K562 (cell line): ENCODE measurements around the gene PSMA4. TPM values are rescaled to one million over a fixed set of nuclear protein-coding genes. Genes with fewer than 3 reads are reported as not detected.

Experiments
- ADNP ChIP-seq: fragments of 200-800 bp; sonication (Bioruptor generic); IDR thresholded peaks from 2 replicates; pipeline ENCODE4 v1.6.1; 2016; ENCODE audit warnings: missing genetic modification characterization, missing compliant biosample characterization
- BHLHE40 ChIP-seq: IDR thresholded peaks from 2 replicates; pipeline ENCODE4 v1.6.1; 2011; ENCODE audit warnings: low read length, improper control_type of control experiment
- CBFA2T3 ChIP-seq: fragments of 450-650 bp; IDR thresholded peaks from 2 replicates; pipeline ENCODE4 v1.6.1; 2017
- CEBPB ChIP-seq: fragments of 450-650 bp; IDR thresholded peaks from 2 replicates; pipeline ENCODE4 v1.6.1; 2016; ENCODE audit warnings: missing genetic modification characterization, missing compliant biosample characterization
- CREB5 ChIP-seq: fragments of 250-450 bp; sonication (Bioruptor Pico); IDR thresholded peaks from 2 replicates; pipeline ENCODE4 v1.5.0; 2020; ENCODE audit warnings: mild to moderate bottlenecking
- ETV6 ChIP-seq, 3 experiments: fragments of 150-350 bp in 1 of 3; sonication (generic) in 1 of 3; formaldehyde crosslinking in 1 of 3; IDR thresholded peaks; 2 replicates each; pipeline versions ENCODE4 v1.6.1 to v1.8.0; 2014 to 2022; ENCODE audit warnings: borderline replicate concordance in 2 of 3, low read depth in 2 of 3, antibody characterized with exemption in 1 of 3, low read length in 1 of 3, mild to moderate bottlenecking in 1 of 3, missing genetic modification reagents in 1 of 3
- HMG20B ChIP-seq: fragments of 250-450 bp; sonication (Bioruptor Pico); IDR thresholded peaks from 2 replicates; pipeline ENCODE4 v1.5.0; 2021; ENCODE audit warnings: mild to moderate bottlenecking
- KAT8 ChIP-seq: fragments of 450-650 bp; IDR thresholded peaks from 2 replicates; pipeline ENCODE4 v1.6.1; 2016; ENCODE audit warnings: low read depth, mild to moderate bottlenecking
- MEF2A ChIP-seq: IDR thresholded peaks from 2 replicates; pipeline ENCODE4 v1.6.1; 2011; ENCODE audit warnings: low read depth, mild to moderate bottlenecking, low read length, moderate library complexity; ENCODE audit not compliant: control insufficient read depth
- NR2C1 ChIP-seq, 2 experiments: fragments of 450-650 bp; IDR thresholded peaks; 2 replicates each; pipeline ENCODE4 v1.6.1; 2017; ENCODE audit warnings: mild to moderate bottlenecking in 2 of 2, antibody characterized with exemption in 1 of 2, inconsistent platforms in 1 of 2, missing compliant biosample characterization in 1 of 2, missing genetic modification characterization in 1 of 2
- PRDM10 ChIP-seq: fragments of 450-650 bp; IDR thresholded peaks from 2 replicates; pipeline ENCODE4 v1.6.1; 2018; ENCODE audit not compliant: partially characterized antibody
- RBM39 ChIP-seq: fragments of 200-400 bp; formaldehyde crosslinking; optimal IDR thresholded peaks from 2 replicates; pipeline ENCODE3; 2018; ENCODE audit warnings: low read depth, low read length
- RFX1 ChIP-seq: fragments of 450-650 bp; IDR thresholded peaks from 2 replicates; pipeline ENCODE4 v1.6.1; 2016; ENCODE audit warnings: mild to moderate bottlenecking, moderate library complexity
- SMARCA5 ChIP-seq: fragments of 450-650 bp; IDR thresholded peaks from 2 replicates; pipeline ENCODE4 v1.6.1; 2016
- SRSF7 ChIP-seq: fragments of 200-400 bp; formaldehyde crosslinking; optimal IDR thresholded peaks from 2 replicates; pipeline ENCODE3; 2017; ENCODE audit warnings: mild to moderate bottlenecking, low read depth, low read length
- TRIM28 ChIP-seq: fragments of 450-650 bp; IDR thresholded peaks from 2 replicates; pipeline ENCODE4 v1.6.1; 2017
- ZBTB1 ChIP-seq: sonication (generic); formaldehyde crosslinking; IDR thresholded peaks from 2 replicates; pipeline ENCODE4 v1.8.1; 2023; ENCODE audit warnings: missing genetic modification reagents, low read depth, mild to moderate bottlenecking, borderline replicate concordance
- ZNF133 ChIP-seq: fragments of 250-450 bp; sonication (Bioruptor Pico); IDR thresholded peaks from 2 replicates; pipeline ENCODE4 v1.4.0; 2020; ENCODE audit warnings: mild to moderate bottlenecking
- ZNF263 ChIP-seq: sonication (generic); formaldehyde crosslinking; IDR thresholded peaks from 2 replicates; pipeline ENCODE4 v1.8.0; 2022; ENCODE audit warnings: mild to moderate bottlenecking, missing genetic modification reagents, borderline replicate concordance
- ZNF282 ChIP-seq: sonication (generic); formaldehyde crosslinking; IDR thresholded peaks from 2 replicates; pipeline ENCODE4 v1.8.1; 2023; ENCODE audit warnings: missing genetic modification reagents
- ZNF57 ChIP-seq: fragments of 450-650 bp; formaldehyde crosslinking; IDR thresholded peaks from 2 replicates; pipeline ENCODE4 v1.4.0; 2020; ENCODE audit warnings: mild to moderate bottlenecking, moderate library complexity
- polyA plus RNA-seq, 8 experiments: library from polyadenylated mRNA; depleted of rRNA in 4 of 8; stranded (reverse) in 5 of 8; unstranded in 3 of 8; fragments of >200 nt; fragmentation: Nextera tagmentation in 2 of 8; fragmentation: Illumina TruSeq in 1 of 8; extraction: Ambion mirVana in 2 of 8; extraction: Trizol in 1 of 8; gene quantifications; 2 replicates each; pipeline versions ENCODE4 v1.2.1 to v1.2.3, GENCODE V29; 2011 to 2014; ENCODE audit warnings: inconsistent platforms in 1 of 8, missing spikeins in 1 of 8
- total RNA-seq, 7 experiments: library from RNA; depleted of rRNA in 6 of 7; stranded (reverse); fragments of >200 nt in 6 of 7; fragmentation: Illumina TruSeq in 2 of 7; extraction: Trizol in 2 of 7; gene quantifications; 2 replicates each; pipeline versions ENCODE4 v1.2.1 to v1.2.3, GENCODE V29; 2011 to 2021; ENCODE audit warnings: low replicate concordance in 1 of 7
- TF ChIP-seq, protein P1 (sequence below): sonication (generic); formaldehyde crosslinking; IDR thresholded peaks from 2 replicates; pipeline ENCODE4 v1.8.0; 2022; ENCODE audit warnings: missing genetic modification reagents, mild to moderate bottlenecking, borderline replicate concordance

Gene PSMA4
- total and polyA plus RNA-seq, 9 of the 15 experiments (the other 6 are each of a cell fraction or from before 2014, with no cell fraction given): 304 to 1,857 (median 666) TPM

- TF ChIP-seq PRDM10 (no peak), KAT8 (no peak), TRIM28 (no peak), CREB5 (CRISPR knock-in tag) (no peak), ZNF133 (CRISPR knock-in tag) (no peak), MEF2A (no peak), ZBTB1 (CRISPR knock-in tag) (no peak), HMG20B (CRISPR knock-in tag) (no peak), ADNP (tag) (no peak), CEBPB (tag) (no peak), RBM39 (no peak), ZNF282 (CRISPR knock-in tag) (no peak), NR2C1 (IDR thresholded peaks at IDR 0.05) (no peak), NR2C1 (tag; IDR thresholded peaks at IDR 0.05) (no peak), RFX1 (no peak), SRSF7 (no peak), ZNF263 (CRISPR knock-in tag) (no peak), ETV6 (IDR thresholded peaks at IDR 0.05; ENCODE audit: borderline replicate concordance in 1 of 2, low read depth in 2 of 2, low read length in 1 of 2) (no peak), ETV6 (CRISPR knock-in tag; IDR thresholded peaks at IDR 0.05; ENCODE audit: borderline replicate concordance) (no peak), CBFA2T3 (peak; percentile 77), ZNF57 (CRISPR knock-in tag) (no peak), SMARCA5 (peak; percentile 60; the same call in 1 of the 2 replicates), BHLHE40 (no peak)
- TF ChIP-seq, protein P1, sequence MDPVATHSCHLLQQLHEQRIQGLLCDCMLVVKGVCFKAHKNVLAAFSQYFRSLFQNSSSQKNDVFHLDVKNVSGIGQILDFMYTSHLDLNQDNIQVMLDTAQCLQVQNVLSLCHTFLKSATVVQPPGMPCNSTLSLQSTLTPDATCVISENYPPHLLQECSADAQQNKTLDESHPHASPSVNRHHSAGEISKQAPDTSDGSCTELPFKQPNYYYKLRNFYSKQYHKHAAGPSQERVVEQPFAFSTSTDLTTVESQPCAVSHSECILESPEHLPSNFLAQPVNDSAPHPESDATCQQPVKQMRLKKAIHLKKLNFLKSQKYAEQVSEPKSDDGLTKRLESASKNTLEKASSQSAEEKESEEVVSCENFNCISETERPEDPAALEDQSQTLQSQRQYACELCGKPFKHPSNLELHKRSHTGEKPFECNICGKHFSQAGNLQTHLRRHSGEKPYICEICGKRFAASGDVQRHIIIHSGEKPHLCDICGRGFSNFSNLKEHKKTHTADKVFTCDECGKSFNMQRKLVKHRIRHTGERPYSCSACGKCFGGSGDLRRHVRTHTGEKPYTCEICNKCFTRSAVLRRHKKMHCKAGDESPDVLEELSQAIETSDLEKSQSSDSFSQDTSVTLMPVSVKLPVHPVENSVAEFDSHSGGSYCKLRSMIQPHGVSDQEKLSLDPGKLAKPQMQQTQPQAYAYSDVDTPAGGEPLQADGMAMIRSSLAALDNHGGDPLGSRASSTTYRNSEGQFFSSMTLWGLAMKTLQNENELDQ (CRISPR knock-in tag): no peak
Measured at GRCh38 chr15:78565097-78565950, 25.1 kb downstream of the PSMA4 start, which contains the start of gene CHRNA5 (continued).
